NCI-H446 (cell line): Measurements from ENCODE around the gene GLIS1.

Experiments
- DNase-seq, 2 experiments: peaks; one replicate each; lab custom pipeline; 2025; lab: John Stamatoyannopoulos, UW

GLIS1 gene

GRCh38 chr1:53508991-53509666, 229.8 kb downstream of the GLIS1 start:
- DNase-seq: no peak

- no peak for DNase-seq
Measured at GRCh38 chr1:53508056-53508990, 230.6 kb downstream of the GLIS1 start.

DNA sequence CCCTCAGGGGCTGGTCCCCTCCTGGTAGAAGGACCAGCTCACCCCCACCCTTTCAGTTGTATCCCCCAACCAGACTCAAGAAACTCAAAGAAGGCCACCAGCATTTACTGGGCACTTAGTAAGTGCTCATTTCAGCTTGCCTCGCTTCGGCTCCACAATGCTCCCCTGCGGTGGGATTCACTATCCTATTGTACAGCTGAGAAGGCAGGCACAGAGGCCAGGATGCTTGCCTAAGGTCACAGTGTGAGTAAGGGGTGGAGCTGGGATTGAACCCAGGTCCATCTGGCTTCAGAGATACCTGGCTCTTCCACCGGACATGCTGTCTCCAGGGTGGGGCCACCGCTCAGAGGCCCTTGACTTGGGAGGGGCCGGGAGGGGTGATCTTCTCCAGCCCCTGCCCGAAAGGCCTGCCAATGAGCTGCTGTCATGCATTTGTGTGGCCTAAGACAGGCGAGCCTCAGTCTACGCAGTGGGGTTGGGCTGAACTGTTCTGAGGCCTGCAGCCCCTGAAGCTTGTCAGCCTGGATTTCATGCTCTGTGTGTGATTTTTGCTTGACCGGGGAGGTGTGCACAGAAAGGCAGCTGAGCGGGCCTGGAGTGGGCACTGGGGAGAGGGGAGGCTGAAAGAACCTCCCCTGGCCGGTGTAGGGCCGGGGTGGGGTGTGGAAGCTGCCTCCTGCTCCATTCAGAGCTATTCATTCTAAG, 231.7 kb downstream of the GLIS1 start:
- no peak for DNase-seq

GRCh38 chr1:53506355-53507050, 232.5 kb downstream of the GLIS1 start:
- no peak for DNase-seq

GRCh38 chr1:53505891-53506290, 233.1 kb downstream of the GLIS1 start:
- no peak for DNase-seq

- DNase-seq: no peak
Measured at GRCh38 chr1:53505401-53505800, 233.6 kb downstream of the GLIS1 start.

DNA sequence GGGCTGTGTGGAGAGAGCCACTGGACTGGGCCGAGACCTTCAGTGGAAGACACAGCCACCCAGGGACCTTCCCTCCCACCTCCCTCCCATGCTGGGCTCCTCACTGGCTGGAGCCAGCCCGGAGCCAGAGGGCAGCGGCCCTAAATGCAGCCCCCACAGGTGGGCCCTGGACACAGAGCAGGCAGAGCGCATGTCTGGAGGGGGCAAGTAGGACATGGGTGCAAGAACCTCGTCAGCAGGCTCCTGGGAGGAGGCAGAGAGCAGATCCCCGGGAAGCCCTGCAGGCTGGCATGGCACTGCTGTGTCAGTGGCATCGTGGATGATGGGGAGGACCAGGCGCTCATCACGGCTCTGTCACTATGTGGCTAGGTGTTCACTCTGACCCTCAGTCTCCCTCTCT, 234.1 kb downstream of the GLIS1 start:
- no peak for DNase-seq

GRCh38 chr1:53503433-53504217, 235.3 kb downstream of the GLIS1 start:
- no peak for DNase-seq

- DNase-seq: peak in 1 of 2 experiments; percentile 26
Measured at GRCh38 chr1:53502641-53503432, 236.1 kb downstream of the GLIS1 start.

DNA sequence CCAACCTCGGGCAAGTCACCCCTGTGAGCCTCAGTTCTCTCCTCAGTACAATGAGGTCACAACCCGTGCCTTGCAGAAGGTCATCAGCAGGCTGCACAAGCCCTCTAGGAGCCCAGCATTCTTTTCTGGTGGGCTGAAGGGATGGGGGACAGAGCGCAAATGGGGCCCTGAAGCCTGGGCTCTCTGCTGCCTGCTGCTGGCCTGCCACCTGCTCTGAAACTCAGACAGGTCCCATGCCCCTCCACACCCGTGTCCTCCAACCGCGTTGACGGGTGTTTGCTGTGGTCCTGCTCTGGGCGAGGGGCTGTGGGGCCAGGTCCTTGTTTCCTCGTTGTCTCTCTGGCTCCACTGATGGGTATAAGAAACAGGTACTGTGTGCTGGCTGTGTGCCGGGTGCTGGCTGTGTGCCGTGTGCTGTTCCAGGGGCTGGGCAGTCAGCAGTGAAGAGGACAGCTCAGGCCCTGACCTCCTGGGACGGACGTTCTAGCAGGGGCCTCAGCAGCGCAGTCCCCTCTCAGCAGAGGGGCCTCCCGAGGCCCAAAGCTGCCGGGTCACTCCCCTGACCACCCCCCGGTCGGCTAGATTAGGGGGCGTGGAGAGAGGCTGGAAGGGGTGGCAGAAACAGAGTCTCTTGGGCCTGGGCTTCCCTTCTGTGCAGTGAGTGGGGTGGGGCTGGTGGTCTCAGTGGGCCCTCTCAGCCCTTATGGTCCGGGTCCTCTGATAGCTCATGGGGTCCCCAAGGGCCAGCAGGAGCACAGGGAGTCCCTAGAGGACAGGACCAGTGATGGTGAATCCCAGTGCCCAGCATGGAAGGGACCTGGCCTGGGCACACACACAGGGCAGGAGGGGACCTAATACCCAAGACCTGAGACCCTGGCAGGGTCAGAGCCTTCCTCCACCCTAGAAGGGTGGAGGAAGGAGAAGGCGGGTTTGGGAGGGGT, 237.6 kb downstream of the GLIS1 start:
- peak in 1 of 2 experiments; percentile 16 for DNase-seq

GRCh38 chr1:53500204-53501064, 238.5 kb downstream of the GLIS1 start:
- peak; percentile 91 to 92 for DNase-seq

DNA sequence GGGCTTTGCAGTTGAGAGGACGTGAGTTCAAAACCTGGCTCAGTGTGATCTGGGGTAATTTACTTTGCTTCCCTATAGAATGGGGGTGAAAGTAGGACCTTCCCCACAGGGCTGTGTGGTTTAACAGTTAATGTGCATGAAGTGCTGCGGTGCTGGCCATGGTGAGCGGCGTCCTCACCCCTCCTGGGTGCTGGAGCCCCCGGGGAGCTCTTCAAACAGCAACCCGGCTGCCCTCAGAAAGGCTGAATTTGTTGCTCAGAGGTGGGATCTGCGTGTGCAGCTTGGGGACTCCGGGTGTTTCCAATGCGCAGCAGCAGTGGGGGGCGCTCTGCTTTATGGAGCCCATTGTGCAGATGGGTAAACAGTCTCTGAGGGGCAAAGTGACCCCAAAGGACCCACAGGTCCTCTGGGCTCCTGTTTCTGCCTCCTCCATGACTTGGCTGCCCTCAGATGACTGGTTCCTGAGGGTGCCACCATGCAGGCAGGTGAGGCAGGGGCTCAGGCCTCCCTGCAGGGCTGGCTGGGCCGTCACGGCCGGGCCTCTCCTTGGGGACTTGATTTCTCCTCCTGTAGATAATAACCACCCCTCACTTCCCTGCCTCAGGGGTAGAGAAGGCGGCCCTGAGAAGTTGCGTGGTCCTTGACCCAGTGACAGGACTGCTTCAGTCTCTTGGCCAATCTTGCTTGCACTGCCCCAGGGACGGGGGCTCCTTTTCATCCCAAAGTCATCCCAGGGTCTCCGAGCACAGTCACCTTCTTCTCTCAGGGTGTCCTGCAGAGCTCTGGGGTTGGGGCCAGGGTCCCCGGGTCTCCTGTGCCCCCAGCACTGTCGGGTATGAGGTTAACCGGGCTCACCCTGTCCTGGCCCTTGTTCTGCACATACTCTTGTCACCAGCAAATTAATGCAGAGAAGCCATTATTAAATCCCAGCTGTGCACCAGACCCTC, 239.4 kb downstream of the GLIS1 start:
- no peak for DNase-seq

DNA sequence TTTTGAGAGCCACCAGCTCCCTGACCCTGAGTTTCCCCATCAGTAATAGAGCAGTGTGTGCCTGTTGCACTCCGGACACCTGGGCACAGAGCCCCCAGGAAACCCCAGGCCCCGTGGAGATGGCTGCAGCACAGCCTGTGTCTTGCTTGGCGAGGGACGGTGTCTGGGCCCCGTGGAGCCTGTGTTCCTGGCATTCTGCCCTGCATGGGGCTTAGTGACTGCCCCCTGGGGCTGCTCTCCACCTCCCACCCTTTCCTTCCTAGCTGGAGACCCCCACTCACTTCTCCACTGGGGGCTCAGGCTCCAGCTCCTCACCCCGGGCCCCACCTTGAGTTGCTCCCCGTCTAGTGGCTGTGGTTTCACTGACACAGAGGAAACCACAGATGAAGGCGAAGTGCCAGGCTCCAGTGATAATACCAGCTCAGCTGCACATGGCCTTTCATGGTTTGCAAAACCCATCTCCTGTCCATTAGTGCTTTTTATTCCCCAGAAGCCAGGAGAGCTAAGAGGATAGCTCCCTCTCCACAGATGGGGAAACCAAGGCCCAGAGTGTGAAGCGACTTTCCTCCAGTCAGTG, 240.3 kb downstream of the GLIS1 start:
- DNase-seq: peak in 1 of 2 experiments; percentile 46

DNA sequence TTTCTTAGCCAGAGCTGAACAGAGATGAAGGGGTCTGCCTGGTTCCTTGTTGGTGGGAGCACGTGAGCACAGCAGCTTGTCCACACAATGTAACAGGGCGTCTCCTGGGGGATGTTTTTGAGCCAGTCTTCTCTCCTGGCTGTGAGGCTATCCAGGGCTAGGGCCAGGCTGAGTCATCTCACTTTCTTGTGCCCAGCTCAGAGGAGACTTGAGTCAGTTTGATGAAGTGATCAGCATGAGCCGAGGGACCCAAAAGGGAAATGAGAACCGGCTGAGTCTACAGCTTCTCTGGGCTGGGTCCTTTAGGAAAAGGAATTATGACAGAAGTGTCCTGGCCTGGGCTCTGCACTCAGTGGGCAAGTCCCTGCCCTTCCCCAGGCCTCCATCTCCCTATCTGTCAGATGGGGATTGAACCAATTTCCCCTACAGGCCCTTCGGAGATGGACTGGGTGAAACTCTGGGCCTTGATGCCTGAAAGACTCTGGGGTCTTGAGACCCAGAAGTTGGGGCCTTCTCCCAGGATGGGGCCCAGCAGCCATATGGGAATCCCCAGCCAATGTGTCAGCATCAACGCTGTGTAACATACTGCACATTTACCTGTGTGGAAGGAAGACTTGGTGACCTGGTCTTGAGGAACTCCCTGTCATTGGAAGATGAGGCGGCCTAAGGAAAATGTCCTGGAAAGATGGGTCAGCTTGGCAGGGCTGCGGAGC, 243.2 kb downstream of the GLIS1 start:
- no peak for DNase-seq

- DNase-seq: no peak
Measured at GRCh38 chr1:53490351-53490750, 248.6 kb downstream of the GLIS1 start.
